K562 (cell line): ENCODE results near the gene GALNT7. TPM values are rescaled to one million over a fixed set of nuclear protein-coding genes. Genes with fewer than 3 reads are reported as not detected.

Experiments used
- CBFA2T2 ChIP-seq: fragments of 450-650 bp; conservative IDR thresholded peaks from 2 replicates; pipeline ENCODE4 v1.6.1; 2017; ENCODE audit warnings: mild to moderate bottlenecking
- MTF1 ChIP-seq: fragments of 250-450 bp; sonication (Bioruptor Pico); IDR thresholded peaks from 2 replicates; pipeline ENCODE4 v1.9.0; 2021; ENCODE audit warnings: moderate library complexity, mild to moderate bottlenecking, inconsistent platforms, borderline replicate concordance
- MYNN ChIP-seq, 2 experiments: sonication (generic); formaldehyde crosslinking in 1 of 2; IDR thresholded peaks; 2 replicates each; pipeline versions ENCODE4 v1.5.0 to v1.6.1; 2016 to 2020; ENCODE audit warnings: antibody characterized with exemption in 1 of 2, missing genetic modification reagents in 1 of 2
- NFXL1 ChIP-seq: fragments of 450-650 bp; formaldehyde crosslinking; IDR thresholded peaks from 2 replicates; pipeline ENCODE4 v1.4.0; 2021; ENCODE audit warnings: mild to moderate bottlenecking
- PHB ChIP-seq: fragments of 250-450 bp; sonication (Bioruptor Pico); IDR thresholded peaks from 2 replicates; pipeline ENCODE4 v1.5.0; 2021
- RBM25 ChIP-seq: fragments of 200-400 bp; formaldehyde crosslinking; IDR thresholded peaks from 2 replicates; pipeline ENCODE4 v1.6.1; 2018; ENCODE audit warnings: low read length, low read depth, moderate library complexity; ENCODE audit not compliant: severe bottlenecking
- RFX1 ChIP-seq: fragments of 450-650 bp; IDR thresholded peaks from 2 replicates; pipeline ENCODE4 v1.6.1; 2016; ENCODE audit warnings: mild to moderate bottlenecking, moderate library complexity
- ZNF232 ChIP-seq: sonication (generic); formaldehyde crosslinking; IDR thresholded peaks from 2 replicates; pipeline ENCODE4 v1.8.0; 2022; ENCODE audit warnings: mild to moderate bottlenecking, missing genetic modification reagents
- ZNF253 ChIP-seq: fragments of 250-450 bp; sonication (Bioruptor Pico); conservative IDR thresholded peaks from 2 replicates; pipeline ENCODE4 v1.6.1; 2021; ENCODE audit warnings: mild to moderate bottlenecking
- ZNF561 ChIP-seq: fragments of 450-650 bp; formaldehyde crosslinking; conservative IDR thresholded peaks from 2 replicates; pipeline ENCODE4 v1.4.0; 2020; ENCODE audit warnings: mild to moderate bottlenecking, moderate library complexity
- ZNF764 ChIP-seq: fragments of 250-450 bp; sonication (Bioruptor Pico); IDR thresholded peaks from 2 replicates; pipeline ENCODE4 v1.4.0; 2020; ENCODE audit warnings: low read depth, mild to moderate bottlenecking, moderate library complexity
- polyA plus RNA-seq, 8 experiments: library from polyadenylated mRNA; depleted of rRNA in 4 of 8; stranded (reverse) in 5 of 8; unstranded in 3 of 8; fragments of >200 nt; fragmentation: Nextera tagmentation in 2 of 8; fragmentation: Illumina TruSeq in 1 of 8; extraction: Ambion mirVana in 2 of 8; extraction: Trizol in 1 of 8; gene quantifications; 2 replicates each; pipeline versions ENCODE4 v1.2.1 to v1.2.3, GENCODE V29; 2011 to 2014; ENCODE audit warnings: inconsistent platforms in 1 of 8, missing spikeins in 1 of 8
- total RNA-seq, 7 experiments: library from RNA; depleted of rRNA in 6 of 7; stranded (reverse); fragments of >200 nt in 6 of 7; fragmentation: Illumina TruSeq in 2 of 7; extraction: Trizol in 2 of 7; gene quantifications; 2 replicates each; pipeline versions ENCODE4 v1.2.1 to v1.2.3, GENCODE V29; 2011 to 2021; ENCODE audit warnings: low replicate concordance in 1 of 7
- TF ChIP-seq, protein P1 (sequence below): fragments of 450-650 bp; IDR thresholded peaks from 2 replicates; pipeline ENCODE4 v1.7.1; 2018; ENCODE audit warnings: mild to moderate bottlenecking, low read depth; ENCODE audit not compliant: partially characterized antibody
- TF ChIP-seq, protein P2 (sequence below): fragments of 250-450 bp; sonication (Bioruptor Pico); IDR thresholded peaks from 2 replicates; pipeline ENCODE4 v1.5.0; 2021
- TF ChIP-seq, protein P3 (sequence below), 2 experiments: fragments of 150-350 bp in 1 of 2; IDR thresholded peaks; 2 replicates each; pipeline ENCODE4 v1.6.1; 2012 to 2016; ENCODE audit warnings: low read depth in 2 of 2, low read length in 2 of 2, mild to moderate bottlenecking in 1 of 2, moderate library complexity in 1 of 2
- TF ChIP-seq, protein P4 (sequence below): fragments of 200-800 bp; sonication (Bioruptor generic); IDR thresholded peaks from 2 replicates; pipeline ENCODE4 v1.6.1; 2017; ENCODE audit warnings: missing genetic modification characterization, missing compliant biosample characterization
- TF ChIP-seq, protein P5 (sequence below): fragments of 250-450 bp; sonication (Bioruptor Pico); IDR thresholded peaks from 2 replicates; pipeline ENCODE4 v1.5.0; 2020; ENCODE audit warnings: mild to moderate bottlenecking, borderline replicate concordance

Gene GALNT7
- total and polyA plus RNA-seq, 9 of the 15 experiments (the other 6 are each of a cell fraction or from before 2014, with no cell fraction given), result 16.7 to 38.7 (median 31.1) TPM

DNA sequence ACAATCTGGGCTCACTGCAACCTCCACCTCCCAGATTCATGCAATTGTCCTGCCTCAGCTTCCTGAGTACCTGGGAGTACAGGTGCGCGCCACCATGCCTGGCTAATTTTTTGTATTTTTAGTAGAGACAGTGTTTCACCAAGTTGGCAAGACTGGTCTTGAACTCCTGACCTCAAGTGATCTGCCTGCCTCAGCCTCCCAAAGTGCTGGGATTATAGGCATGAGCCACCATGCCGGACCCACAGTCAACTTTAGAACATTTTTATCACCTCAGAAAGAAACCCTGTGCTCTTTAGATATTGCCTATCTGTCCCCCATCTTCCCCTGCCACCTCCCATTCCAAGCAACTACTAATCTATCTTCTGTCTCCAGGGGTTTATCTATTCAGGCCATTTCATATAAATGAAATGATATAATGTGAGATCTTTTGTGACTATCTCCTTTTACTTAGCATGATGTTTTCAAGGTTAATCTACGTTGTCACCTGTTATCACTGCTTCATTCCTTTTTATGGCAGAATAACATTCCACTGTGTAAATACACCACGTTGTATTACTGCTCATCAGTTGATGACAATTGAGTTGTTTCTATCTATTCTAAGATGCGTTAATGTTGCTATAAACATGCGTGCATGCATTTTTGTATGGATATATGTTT lies 44.3 kb upstream of the GALNT7 start (continued):
- TF ChIP-seq, protein P1, sequence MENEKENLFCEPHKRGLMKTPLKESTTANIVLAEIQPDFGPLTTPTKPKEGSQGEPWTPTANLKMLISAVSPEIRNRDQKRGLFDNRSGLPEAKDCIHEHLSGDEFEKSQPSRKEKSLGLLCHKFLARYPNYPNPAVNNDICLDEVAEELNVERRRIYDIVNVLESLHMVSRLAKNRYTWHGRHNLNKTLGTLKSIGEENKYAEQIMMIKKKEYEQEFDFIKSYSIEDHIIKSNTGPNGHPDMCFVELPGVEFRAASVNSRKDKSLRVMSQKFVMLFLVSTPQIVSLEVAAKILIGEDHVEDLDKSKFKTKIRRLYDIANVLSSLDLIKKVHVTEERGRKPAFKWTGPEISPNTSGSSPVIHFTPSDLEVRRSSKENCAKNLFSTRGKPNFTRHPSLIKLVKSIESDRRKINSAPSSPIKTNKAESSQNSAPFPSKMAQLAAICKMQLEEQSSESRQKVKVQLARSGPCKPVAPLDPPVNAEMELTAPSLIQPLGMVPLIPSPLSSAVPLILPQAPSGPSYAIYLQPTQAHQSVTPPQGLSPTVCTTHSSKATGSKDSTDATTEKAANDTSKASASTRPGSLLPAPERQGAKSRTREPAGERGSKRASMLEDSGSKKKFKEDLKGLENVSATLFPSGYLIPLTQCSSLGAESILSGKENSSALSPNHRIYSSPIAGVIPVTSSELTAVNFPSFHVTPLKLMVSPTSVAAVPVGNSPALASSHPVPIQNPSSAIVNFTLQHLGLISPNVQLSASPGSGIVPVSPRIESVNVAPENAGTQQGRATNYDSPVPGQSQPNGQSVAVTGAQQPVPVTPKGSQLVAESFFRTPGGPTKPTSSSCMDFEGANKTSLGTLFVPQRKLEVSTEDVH, result no peak
- TF ChIP-seq RFX1 (no peak), ZNF253 (no peak), ZNF561 (no peak), MYNN (IDR thresholded peaks at IDR 0.05) (no peak), MYNN (CRISPR knock-in tag; IDR thresholded peaks at IDR 0.05) (no peak), ZNF232 (CRISPR knock-in tag) (no peak), ZNF764 (CRISPR knock-in tag) (no peak), MTF1 (CRISPR knock-in tag) (no peak), NFXL1 (CRISPR knock-in tag) (no peak), PHB (CRISPR knock-in tag) (no peak), RBM25 (no peak), CBFA2T2 (peak; percentile 90)
- TF ChIP-seq, protein P2, sequence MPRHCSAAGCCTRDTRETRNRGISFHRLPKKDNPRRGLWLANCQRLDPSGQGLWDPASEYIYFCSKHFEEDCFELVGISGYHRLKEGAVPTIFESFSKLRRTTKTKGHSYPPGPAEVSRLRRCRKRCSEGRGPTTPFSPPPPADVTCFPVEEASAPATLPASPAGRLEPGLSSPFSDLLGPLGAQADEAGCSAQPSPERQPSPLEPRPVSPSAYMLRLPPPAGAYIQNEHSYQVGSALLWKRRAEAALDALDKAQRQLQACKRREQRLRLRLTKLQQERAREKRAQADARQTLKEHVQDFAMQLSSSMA (CRISPR knock-in tag), result no peak
- TF ChIP-seq, protein P3, sequence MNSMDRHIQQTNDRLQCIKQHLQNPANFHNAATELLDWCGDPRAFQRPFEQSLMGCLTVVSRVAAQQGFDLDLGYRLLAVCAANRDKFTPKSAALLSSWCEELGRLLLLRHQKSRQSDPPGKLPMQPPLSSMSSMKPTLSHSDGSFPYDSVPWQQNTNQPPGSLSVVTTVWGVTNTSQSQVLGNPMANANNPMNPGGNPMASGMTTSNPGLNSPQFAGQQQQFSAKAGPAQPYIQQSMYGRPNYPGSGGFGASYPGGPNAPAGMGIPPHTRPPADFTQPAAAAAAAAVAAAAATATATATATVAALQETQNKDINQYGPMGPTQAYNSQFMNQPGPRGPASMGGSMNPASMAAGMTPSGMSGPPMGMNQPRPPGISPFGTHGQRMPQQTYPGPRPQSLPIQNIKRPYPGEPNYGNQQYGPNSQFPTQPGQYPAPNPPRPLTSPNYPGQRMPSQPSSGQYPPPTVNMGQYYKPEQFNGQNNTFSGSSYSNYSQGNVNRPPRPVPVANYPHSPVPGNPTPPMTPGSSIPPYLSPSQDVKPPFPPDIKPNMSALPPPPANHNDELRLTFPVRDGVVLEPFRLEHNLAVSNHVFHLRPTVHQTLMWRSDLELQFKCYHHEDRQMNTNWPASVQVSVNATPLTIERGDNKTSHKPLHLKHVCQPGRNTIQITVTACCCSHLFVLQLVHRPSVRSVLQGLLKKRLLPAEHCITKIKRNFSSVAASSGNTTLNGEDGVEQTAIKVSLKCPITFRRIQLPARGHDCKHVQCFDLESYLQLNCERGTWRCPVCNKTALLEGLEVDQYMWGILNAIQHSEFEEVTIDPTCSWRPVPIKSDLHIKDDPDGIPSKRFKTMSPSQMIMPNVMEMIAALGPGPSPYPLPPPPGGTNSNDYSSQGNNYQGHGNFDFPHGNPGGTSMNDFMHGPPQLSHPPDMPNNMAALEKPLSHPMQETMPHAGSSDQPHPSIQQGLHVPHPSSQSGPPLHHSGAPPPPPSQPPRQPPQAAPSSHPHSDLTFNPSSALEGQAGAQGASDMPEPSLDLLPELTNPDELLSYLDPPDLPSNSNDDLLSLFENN (IDR thresholded peaks at IDR 0.05; ENCODE audit: low read depth in 2 of 2, low read length in 2 of 2), result 0 out of 4 replicates have a peak, but pooled peaks of 1 of the 2 experiments have one; percentile 32
- TF ChIP-seq, protein P4, sequence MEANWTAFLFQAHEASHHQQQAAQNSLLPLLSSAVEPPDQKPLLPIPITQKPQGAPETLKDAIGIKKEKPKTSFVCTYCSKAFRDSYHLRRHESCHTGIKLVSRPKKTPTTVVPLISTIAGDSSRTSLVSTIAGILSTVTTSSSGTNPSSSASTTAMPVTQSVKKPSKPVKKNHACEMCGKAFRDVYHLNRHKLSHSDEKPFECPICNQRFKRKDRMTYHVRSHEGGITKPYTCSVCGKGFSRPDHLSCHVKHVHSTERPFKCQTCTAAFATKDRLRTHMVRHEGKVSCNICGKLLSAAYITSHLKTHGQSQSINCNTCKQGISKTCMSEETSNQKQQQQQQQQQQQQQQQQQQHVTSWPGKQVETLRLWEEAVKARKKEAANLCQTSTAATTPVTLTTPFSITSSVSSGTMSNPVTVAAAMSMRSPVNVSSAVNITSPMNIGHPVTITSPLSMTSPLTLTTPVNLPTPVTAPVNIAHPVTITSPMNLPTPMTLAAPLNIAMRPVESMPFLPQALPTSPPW, result peak; percentile 44; the same call in 1 of the 2 replicates
- TF ChIP-seq, protein P5, sequence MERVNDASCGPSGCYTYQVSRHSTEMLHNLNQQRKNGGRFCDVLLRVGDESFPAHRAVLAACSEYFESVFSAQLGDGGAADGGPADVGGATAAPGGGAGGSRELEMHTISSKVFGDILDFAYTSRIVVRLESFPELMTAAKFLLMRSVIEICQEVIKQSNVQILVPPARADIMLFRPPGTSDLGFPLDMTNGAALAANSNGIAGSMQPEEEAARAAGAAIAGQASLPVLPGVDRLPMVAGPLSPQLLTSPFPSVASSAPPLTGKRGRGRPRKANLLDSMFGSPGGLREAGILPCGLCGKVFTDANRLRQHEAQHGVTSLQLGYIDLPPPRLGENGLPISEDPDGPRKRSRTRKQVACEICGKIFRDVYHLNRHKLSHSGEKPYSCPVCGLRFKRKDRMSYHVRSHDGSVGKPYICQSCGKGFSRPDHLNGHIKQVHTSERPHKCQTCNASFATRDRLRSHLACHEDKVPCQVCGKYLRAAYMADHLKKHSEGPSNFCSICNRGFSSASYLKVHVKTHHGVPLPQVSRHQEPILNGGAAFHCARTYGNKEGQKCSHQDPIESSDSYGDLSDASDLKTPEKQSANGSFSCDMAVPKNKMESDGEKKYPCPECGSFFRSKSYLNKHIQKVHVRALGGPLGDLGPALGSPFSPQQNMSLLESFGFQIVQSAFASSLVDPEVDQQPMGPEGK (CRISPR knock-in tag), result no peak
